OCI-LY7 (cell line): ENCODE measurements around the gene BARHL2. TPM values are rescaled to one million over a fixed set of nuclear protein-coding genes. Genes with fewer than 3 reads are reported as not detected.

ENCODE experiments used
- BruUV-seq: library from RNA; stranded (reverse); fragments of 400-500 nt; replicated peaks from 2 replicates; lab custom pipeline; 2021; lab: Mats Ljungman, UMichigan
- CTCF ChIA-PET: fragments of 300-600 bp; sonication (Branson Sonifier 250); formaldehyde crosslinking; loops from one replicate; lab custom pipeline; 2022; ENCODE audit warnings: antibody characterized with exemption; ENCODE audit not compliant: unreplicated experiment; lab: Charles Lee
- POLR2A ChIA-PET: fragments of 300-600 bp; sonication (Branson Sonifier 250); formaldehyde crosslinking; loops from one replicate; lab custom pipeline; 2022; ENCODE audit warnings: antibody characterized with exemption; lab: Charles Lee
- DNase-seq: peaks from one replicate; pipeline ENCODE4 v3.0.0-alpha.2; 2015; ENCODE audit warnings: low spot score
- H2AFZ ChIP-seq: fragments of 200-600 bp; sonication (generic), shearing (Covaris generic); 2 replicates; pipeline ENCODE4 v1.6.1; 2014; ENCODE audit warnings: mild to moderate bottlenecking, antibody characterized with exemption, low read length, moderate library complexity
- H3K27ac ChIP-seq: fragments of 200-600 bp; sonication (generic); 2 replicates; pipeline ENCODE4 v1.5.1; 2014; ENCODE audit warnings: mixed run types, low read depth, mild to moderate bottlenecking, moderate library complexity, low read length, inconsistent platforms; ENCODE audit not compliant: poor library complexity, severe bottlenecking
- H3K36me3 ChIP-seq: fragments of 200-600 bp; sonication (generic); 2 replicates; pipeline ENCODE4 v1.6.1; 2014; ENCODE audit warnings: mild to moderate bottlenecking, antibody characterized with exemption, low read length, moderate library complexity, mixed read lengths; ENCODE audit not compliant: insufficient read depth
- H3K4me1 ChIP-seq: fragments of 200-600 bp; sonication (generic); 2 replicates; pipeline ENCODE4 v1.5.1; 2014; ENCODE audit warnings: mild to moderate bottlenecking, low read length; ENCODE audit not compliant: insufficient read depth, poor library complexity, severe bottlenecking
- H3K4me2 ChIP-seq: fragments of 200-600 bp; sonication (generic); 2 replicates; pipeline ENCODE4 v1.6.1; 2014; ENCODE audit warnings: mild to moderate bottlenecking, low read length
- H3K4me3 ChIP-seq: fragments of 200-600 bp; sonication (generic); 2 replicates; pipeline ENCODE4 v1.5.1; 2014; ENCODE audit warnings: mild to moderate bottlenecking, low read depth, low read length; ENCODE audit not compliant: poor library complexity, severe bottlenecking
- H3K79me2 ChIP-seq: fragments of 200-600 bp; sonication (generic); 2 replicates; pipeline ENCODE4 v1.6.1; 2016; ENCODE audit warnings: low read depth, mild to moderate bottlenecking, low read length, moderate library complexity, mixed read lengths; ENCODE audit not compliant: insufficient read depth
- H3K9me2 ChIP-seq: fragments of 200-600 bp; sonication (generic); 2 replicates; pipeline ENCODE4 v1.6.1; 2016; ENCODE audit warnings: mild to moderate bottlenecking, low read length, mixed read lengths; ENCODE audit not compliant: insufficient read depth
- H3K9me3 ChIP-seq: fragments of 200-600 bp; sonication (generic); 2 replicates; pipeline ENCODE4 v1.6.1; 2014; ENCODE audit warnings: mild to moderate bottlenecking, mixed run types, low read length, mixed read lengths
- H4K20me1 ChIP-seq: fragments of 200-600 bp; sonication (generic); 2 replicates; pipeline ENCODE4 v1.6.1; 2014; ENCODE audit warnings: mild to moderate bottlenecking, antibody characterized with exemption, low read length, moderate library complexity, mixed read lengths; ENCODE audit not compliant: insufficient read depth
- EZH2phosphoT487 ChIP-seq: fragments of 200-600 bp; sonication (generic); IDR thresholded peaks from 2 replicates; pipeline ENCODE4 v1.6.1; 2018; ENCODE audit warnings: low read depth, borderline replicate concordance, mild to moderate bottlenecking, mixed run types, antibody characterized with exemption, low read length, moderate library complexity, mixed read lengths
- intact Hi-C: fragments of 100-400 bp; cut with micrococcal nuclease; formaldehyde crosslinking; loops from one replicate; pipeline ENCODE4 v1.10.0; 2022; ENCODE audit not compliant: unreplicated experiment
- total RNA-seq, 2 experiments: library from RNA; depleted of rRNA in 1 of 2; stranded (reverse); fragments of >200 nt in 1 of 2; shearing (Covaris generic) in 1 of 2; gene quantifications; 2 replicates each; pipeline ENCODE4 v1.2.3, GENCODE V29; 2014 to 2022
- TF ChIP-seq, protein P1 (sequence below): fragments of 200-600 bp; sonication (generic); conservative IDR thresholded peaks from 2 replicates; pipeline ENCODE4 v1.5.1; 2014; ENCODE audit warnings: mild to moderate bottlenecking, antibody characterized with exemption, low read length, moderate library complexity, mixed read lengths

The BARHL2 gene
- total RNA-seq, 2 experiments from 2014 or later = not detected

DNA sequence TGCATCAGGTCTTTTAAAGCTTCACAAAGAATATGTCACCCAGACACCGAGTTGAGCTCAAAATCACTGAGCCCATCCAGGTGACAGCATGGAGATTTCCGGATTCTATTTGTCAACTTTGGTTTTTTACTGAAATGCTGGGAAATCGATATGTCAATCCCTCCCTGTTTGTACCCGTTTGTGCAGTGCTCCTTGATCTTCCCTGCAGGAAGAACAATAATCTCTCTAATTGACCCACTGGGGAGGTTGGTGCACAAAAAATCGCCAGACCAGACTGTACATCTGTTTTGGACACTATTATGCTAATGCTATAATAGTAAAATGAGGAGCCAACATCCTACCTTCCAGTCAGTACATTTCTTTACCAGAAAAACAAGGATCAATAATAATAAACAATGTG is 1.8 kb downstream of the BARHL2 start:
- intact Hi-C loops = no loop called here
- H3K9me3 ChIP-seq = no peaks in the 10 kb centered on the region
- no TSS peak for BruUV-seq
- TF ChIP-seq, protein P1, sequence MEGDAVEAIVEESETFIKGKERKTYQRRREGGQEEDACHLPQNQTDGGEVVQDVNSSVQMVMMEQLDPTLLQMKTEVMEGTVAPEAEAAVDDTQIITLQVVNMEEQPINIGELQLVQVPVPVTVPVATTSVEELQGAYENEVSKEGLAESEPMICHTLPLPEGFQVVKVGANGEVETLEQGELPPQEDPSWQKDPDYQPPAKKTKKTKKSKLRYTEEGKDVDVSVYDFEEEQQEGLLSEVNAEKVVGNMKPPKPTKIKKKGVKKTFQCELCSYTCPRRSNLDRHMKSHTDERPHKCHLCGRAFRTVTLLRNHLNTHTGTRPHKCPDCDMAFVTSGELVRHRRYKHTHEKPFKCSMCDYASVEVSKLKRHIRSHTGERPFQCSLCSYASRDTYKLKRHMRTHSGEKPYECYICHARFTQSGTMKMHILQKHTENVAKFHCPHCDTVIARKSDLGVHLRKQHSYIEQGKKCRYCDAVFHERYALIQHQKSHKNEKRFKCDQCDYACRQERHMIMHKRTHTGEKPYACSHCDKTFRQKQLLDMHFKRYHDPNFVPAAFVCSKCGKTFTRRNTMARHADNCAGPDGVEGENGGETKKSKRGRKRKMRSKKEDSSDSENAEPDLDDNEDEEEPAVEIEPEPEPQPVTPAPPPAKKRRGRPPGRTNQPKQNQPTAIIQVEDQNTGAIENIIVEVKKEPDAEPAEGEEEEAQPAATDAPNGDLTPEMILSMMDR = no peak
- no peak for TF ChIP-seq EZH2phosphoT487
- H3K4me3 ChIP-seq = no peak overlapping the region
- H3K9me2 ChIP-seq = no peaks in the 10 kb centered on the region
- H3K4me1 ChIP-seq = no peaks in the 10 kb centered on the region
- POLR2A ChIA-PET = interaction anchor here (0.7 kb wide), 1 partner anchor 201 kb away, joined by 9 read pairs; no protein-coding TSS in a partner anchor
- no peak overlapping the region for H3K4me2 ChIP-seq
- H3K27ac ChIP-seq = no peak overlapping the region
- no peaks in the 10 kb centered on the region for H3K36me3 ChIP-seq
- H4K20me1 ChIP-seq = no peaks in the 10 kb centered on the region
- no peak for DNase-seq
- CTCF ChIA-PET = no interaction called here
- H3K79me2 ChIP-seq = no peaks in the 10 kb centered on the region
- no peak overlapping the region for H2AFZ ChIP-seq

DNA sequence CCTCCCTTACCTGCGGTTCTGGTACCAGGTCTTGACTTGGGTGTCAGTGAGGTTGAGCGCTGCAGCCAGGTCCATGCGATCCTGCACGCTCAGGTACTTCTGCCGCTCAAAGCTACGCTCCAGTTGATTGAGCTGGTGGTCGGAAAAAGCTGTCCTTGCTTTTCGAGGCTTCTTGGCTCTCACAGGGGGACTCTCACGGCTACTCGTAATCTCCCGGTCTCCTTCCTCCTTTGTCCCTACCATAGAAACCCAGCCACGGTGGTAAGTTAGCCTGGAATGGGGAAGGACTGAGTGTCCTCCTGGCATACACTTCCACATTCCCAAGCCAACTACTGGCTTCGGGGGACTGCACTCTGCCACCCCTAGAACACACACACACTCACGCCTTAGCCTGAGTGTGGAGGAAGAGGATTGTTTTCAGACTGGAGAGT is 2.6 kb downstream of the BARHL2 start:
- H3K4me1 ChIP-seq = no peaks in the 10 kb centered on the region
- H3K36me3 ChIP-seq = no peaks in the 10 kb centered on the region
- no peak for TF ChIP-seq EZH2phosphoT487
- TF ChIP-seq, protein P1 = no peak
- BruUV-seq = no TSS peak
- intact Hi-C loops = no loop called here
- H3K4me2 ChIP-seq = no peak overlapping the region
- H4K20me1 ChIP-seq = no peaks in the 10 kb centered on the region
- no peaks in the 10 kb centered on the region for H3K9me3 ChIP-seq
- H3K4me3 ChIP-seq = no peak overlapping the region
- no peak overlapping the region for H3K27ac ChIP-seq
- H2AFZ ChIP-seq = no peak overlapping the region
- ChIA-PET POLR2A (interaction anchor here (0.6 kb wide), 1 partner anchor 38 kb away, joined by 6 read pairs; no protein-coding TSS in a partner anchor), CTCF (no interaction called here)
- no peaks in the 10 kb centered on the region for H3K79me2 ChIP-seq
- no peak for DNase-seq
- H3K9me2 ChIP-seq = no peaks in the 10 kb centered on the region

DNA sequence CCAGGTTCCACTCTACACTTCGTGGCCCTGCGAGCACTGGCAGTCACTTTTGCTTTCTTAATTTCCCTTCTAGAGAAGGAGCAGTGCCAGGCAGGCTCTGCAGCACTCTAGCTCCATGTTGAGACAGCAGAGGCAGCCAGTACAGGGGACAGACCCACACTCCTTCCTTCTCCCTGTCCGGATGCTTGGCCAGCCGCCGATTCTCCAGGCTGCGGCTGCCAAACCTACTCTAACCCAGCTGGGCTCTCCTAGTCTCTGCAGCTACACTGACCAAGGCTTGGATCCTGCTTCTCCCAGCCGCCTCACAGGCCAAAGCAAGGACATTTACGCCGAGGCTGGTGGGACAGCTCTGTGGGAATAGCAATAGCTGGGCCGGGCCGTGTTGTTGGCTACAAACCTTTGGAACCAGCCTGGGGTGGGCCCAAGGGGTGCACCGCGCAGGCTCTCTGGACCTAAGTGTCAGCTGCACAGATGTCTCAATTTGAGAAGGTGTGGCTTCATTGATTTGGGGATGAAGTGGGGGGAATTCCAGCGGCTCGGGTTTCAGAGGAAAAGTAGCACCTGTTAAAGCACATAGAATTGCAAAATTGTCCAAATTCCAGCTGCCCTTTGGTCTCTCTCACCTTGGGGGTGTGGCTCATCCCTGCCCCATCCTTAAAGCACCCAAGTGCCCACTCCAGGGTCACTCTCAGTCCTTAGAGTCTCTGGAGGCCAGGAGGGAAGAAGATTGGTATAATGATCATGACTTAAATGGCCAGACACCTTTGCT is 3.2 kb downstream of the BARHL2 start:
- no peaks in the 10 kb centered on the region for H3K36me3 ChIP-seq
- DNase-seq = no peak
- H3K9me3 ChIP-seq = no peaks in the 10 kb centered on the region
- CTCF ChIA-PET = no interaction called here
- H4K20me1 ChIP-seq = no peaks in the 10 kb centered on the region
- BruUV-seq = no TSS peak
- intact Hi-C loops = no loop called here
- no peak overlapping the region for H3K4me2 ChIP-seq
- no peak overlapping the region for H3K4me3 ChIP-seq
- H3K4me1 ChIP-seq = no peaks in the 10 kb centered on the region
- POLR2A ChIA-PET = no interaction called here
- no peaks in the 10 kb centered on the region for H3K79me2 ChIP-seq
- H2AFZ ChIP-seq = no peak overlapping the region
- TF ChIP-seq, protein P1 = no peak
- TF ChIP-seq EZH2phosphoT487 = no peak
- no peaks in the 10 kb centered on the region for H3K9me2 ChIP-seq
- H3K27ac ChIP-seq = no peak overlapping the region
